Body of pancreas (tissue), 4 donors: Measurements from ENCODE around the gene NTRK2.

ENCODE experiments used
- POLR2A ChIP-seq, 3 donors: fragments of 450-650 bp; IDR thresholded peaks; one replicate each; pipeline ENCODE4 v1.6.1; 2016; ENCODE audit warnings: antibody characterized with exemption in 3 of 3, mild to moderate bottlenecking in 2 of 3
- TF ChIP-seq, protein P1 (sequence below), 7 experiments: fragments of 450-650 bp in 4 of 7; fragments of 200-600 bp in 3 of 7; sonication (generic) in 3 of 7; IDR thresholded peaks; one replicate each; pipeline ENCODE4 v1.5.1; 2016 to 2019; ENCODE audit warnings: antibody characterized with exemption in 7 of 7

DNA sequence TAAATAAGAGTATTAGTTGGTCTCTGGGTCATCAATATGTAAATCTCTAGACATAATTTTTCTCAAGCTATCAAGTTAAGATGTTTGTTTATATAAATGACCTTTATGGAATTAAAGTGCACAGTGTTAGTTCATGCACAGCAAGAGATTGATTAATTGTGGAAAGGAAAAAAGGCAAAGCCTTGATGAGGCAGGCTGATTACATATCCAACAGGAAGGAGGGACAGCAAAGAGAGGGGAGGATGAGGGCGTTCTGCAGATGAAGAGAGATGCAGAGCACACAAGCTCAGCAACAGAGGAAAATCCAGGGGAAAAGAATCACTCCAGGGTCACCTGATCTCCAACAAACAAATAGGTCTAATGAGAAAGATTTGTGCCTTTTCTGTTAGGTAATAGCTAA is 16.5 kb downstream of the NTRK2 start:
- TF ChIP-seq, protein P1, sequence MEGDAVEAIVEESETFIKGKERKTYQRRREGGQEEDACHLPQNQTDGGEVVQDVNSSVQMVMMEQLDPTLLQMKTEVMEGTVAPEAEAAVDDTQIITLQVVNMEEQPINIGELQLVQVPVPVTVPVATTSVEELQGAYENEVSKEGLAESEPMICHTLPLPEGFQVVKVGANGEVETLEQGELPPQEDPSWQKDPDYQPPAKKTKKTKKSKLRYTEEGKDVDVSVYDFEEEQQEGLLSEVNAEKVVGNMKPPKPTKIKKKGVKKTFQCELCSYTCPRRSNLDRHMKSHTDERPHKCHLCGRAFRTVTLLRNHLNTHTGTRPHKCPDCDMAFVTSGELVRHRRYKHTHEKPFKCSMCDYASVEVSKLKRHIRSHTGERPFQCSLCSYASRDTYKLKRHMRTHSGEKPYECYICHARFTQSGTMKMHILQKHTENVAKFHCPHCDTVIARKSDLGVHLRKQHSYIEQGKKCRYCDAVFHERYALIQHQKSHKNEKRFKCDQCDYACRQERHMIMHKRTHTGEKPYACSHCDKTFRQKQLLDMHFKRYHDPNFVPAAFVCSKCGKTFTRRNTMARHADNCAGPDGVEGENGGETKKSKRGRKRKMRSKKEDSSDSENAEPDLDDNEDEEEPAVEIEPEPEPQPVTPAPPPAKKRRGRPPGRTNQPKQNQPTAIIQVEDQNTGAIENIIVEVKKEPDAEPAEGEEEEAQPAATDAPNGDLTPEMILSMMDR (IDR thresholded peaks at IDR 0.05), result no peak
- no peak for TF ChIP-seq POLR2A (IDR thresholded peaks at IDR 0.05)
